GM12874 (cell line): ENCODE measurements around the gene BATF3.

Experiments used
- CTCF ChIP-seq: IDR thresholded peaks from 2 replicates; pipeline ENCODE4 v1.5.1; 2011; ENCODE audit warnings: low read depth, mild to moderate bottlenecking, control low read depth, low read length, moderate library complexity; ENCODE audit not compliant: insufficient read depth

The BATF3 gene

DNA sequence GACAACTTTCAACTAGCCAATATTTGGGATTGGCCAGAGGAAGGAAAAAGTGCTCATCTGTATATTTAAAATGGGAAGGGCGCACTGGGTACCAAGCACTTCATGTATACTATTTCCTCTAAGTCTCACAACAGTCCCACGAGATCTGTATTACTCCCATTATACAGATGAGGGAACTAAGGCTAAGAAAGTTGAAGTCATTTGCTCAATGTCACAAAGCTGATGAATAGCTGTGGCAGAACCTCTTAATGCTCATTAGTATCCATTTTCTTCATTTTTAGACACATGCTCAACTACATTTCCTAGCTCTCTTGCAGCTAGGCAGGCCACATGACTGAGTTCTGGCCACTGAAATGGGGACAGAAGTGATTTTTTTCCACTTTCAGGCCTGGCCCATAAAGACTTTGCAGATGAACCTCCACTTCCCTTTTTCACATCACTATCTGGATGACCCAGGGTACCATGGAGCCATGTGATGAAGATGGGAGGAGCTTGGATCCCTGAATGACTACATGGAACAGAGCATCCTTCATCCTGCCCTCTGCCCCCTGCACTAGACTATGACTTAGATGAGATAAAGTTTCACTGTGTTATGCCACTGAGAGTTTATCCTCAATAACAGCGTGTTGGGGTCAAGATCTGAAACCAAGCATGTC lies 59.3 kb downstream of the BATF3 start:
- TF ChIP-seq CTCF, result no peak

DNA sequence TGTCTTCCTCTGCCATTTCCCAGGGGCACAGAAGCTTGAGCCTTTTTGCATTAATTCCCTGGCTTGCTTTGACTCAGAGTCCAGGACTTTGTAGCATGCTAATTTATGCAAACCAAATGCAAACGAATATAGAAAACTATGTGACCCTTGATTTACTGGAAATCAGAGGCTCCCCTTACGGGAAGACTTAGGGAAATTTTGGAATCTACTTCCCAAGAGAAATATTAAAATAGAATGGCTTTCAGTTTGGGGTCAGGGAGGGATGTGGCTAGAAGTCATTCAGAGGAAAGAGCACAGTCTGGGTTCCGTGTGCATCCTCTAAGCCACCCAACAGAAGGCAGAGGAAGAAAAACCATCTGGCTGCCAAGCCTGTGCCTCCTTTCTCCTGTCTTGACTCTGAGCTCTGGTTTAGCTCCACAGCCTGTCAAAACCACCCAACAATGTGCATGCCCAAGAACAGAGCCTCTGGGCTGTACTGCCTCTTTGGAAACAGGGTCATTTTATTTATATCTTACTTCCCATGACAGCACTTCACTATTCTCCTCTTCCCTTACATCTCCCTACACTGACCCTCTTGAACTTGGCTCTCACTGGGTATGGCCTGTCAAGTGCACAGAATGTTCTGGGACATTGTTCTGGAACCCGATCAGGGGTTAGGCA lies 61.0 kb downstream of the BATF3 start:
- TF ChIP-seq CTCF, result no peak

DNA sequence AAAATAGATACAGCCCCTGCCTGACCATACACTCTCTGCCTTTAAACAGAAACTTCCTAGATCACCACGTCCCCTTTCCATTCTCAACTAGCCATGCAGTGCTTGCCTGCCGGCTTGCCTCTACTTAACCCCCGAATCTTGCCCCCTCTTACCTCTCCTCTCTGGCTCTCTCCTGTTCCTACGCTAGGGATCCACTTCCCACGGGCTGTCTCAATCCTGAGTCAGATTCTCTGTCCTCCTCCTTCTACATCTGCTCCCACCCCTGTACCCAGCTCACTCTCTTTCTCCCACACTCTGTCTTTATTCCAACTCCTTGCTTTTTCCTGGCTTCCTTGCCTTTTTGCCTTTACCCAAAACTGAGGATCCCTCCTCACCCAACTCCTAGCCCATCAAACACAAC lies 61.7 kb downstream of the BATF3 start:
- TF ChIP-seq CTCF, result no peak
